ENCODE results near the gene VAMP7. TPM values are rescaled to one million over a fixed set of nuclear protein-coding genes. Genes with fewer than 3 reads are reported as not detected.

VAMP7 gene
- total and polyA plus RNA-seq, 10 of the 15 experiments (the other 5 are each of a cell fraction or from before 2014, with no cell fraction given): 15.1 to 52.4 (median 35.8) TPM

- TF ChIP-seq BMI1 (IDR thresholded peaks at IDR 0.05; ENCODE audit: borderline replicate concordance): no peak
- TF ChIP-seq BCLAF1 (IDR thresholded peaks at IDR 0.05): no peak
- no peak for TF ChIP-seq RELA (IDR thresholded peaks at IDR 0.05; ENCODE audit: borderline replicate concordance, partially characterized antibody)
- TF ChIP-seq SP1 (IDR thresholded peaks at IDR 0.05; ENCODE audit: low read depth, low read length): no peak
- TF ChIP-seq ATF3 (IDR thresholded peaks at IDR 0.05; ENCODE audit: borderline replicate concordance, extremely low read depth, low read depth, low read length): no peak
- TF ChIP-seq POLR2AphosphoS2 (IDR thresholded peaks at IDR 0.05; ENCODE audit: low read depth, low read length): no peak
- TF ChIP-seq TAF1 (IDR thresholded peaks at IDR 0.05; ENCODE audit: borderline replicate concordance, low read depth, low read length): no peak
- Histone ChIP-seq H3K36me3 (ENCODE audit: control insufficient read depth in 2 of 2, insufficient read depth in 2 of 2, low read length in 1 of 2) (no peaks in the 10 kb centered on the region), H3K27ac (ENCODE audit: control insufficient read depth, insufficient read depth) (no peak overlapping the region), H4K20me1 (ENCODE audit: control insufficient read depth, insufficient read depth) (no peaks in the 10 kb centered on the region), H3K4me3 (no peak overlapping the region), H3K4me1 (ENCODE audit: control insufficient read depth, insufficient read depth, low read length) (no peaks in the 10 kb centered on the region), H3K27me3 (replicated peaks in 1 of 2; ENCODE audit: control insufficient read depth in 2 of 2, insufficient read depth in 2 of 2, low read length in 1 of 2) (no peaks in the 10 kb centered on the region), H3K79me2 (ENCODE audit: control insufficient read depth, insufficient read depth, low read length) (no peaks in the 10 kb centered on the region), H3K9ac (ENCODE audit: control insufficient read depth, insufficient read depth, low read length) (no peak overlapping the region), H2AFZ (ENCODE audit: control insufficient read depth, low read depth, low read length) (no peak overlapping the region; the same call in 1 of the 2 replicates), H3K9me3 (replicated peaks; ENCODE audit: control insufficient read depth, insufficient read depth, low read length) (no peaks in the 10 kb centered on the region), H3K4me2 (ENCODE audit: control insufficient read depth, insufficient read depth) (no peak overlapping the region; the same call in 1 of the 2 replicates)
- 53% methylated on average over 31 of the region's 31 CpGs for WGBS (ENCODE audit: insufficient coverage, insufficient replicate concordance, low lambda C conversion rate, missing lambda C conversion rate)
- DNase-seq (ENCODE audit: low read depth, low spot score) (no peak), FAIRE-seq (no peak), ATAC-seq (no peak)
- ChIA-PET CTCF (no interaction called here), RAD21 (ENCODE audit: unreplicated experiment) (no interaction called here), SMC1A (ENCODE audit: uncharacterized antibody, unreplicated experiment) (no interaction called here), POLR2A (no interaction called here)
- intact Hi-C loops (cut with micrococcal nuclease; ENCODE audit: unreplicated experiment): no loop called here
- in situ Hi-C loops (cut with MboI): no loop called here
- no TSS peak for BruUV-seq (replicated peaks)
Observed at GRCh38 chrX:155874571-155875244, 6.4 kb upstream of the VAMP7 start.

Data from GM12878 (cell line).